ENCODE data around the gene SNX13. TPM values are rescaled to one million over a fixed set of nuclear protein-coding genes. Genes with fewer than 3 reads are reported as not detected.

SNX13 gene
- polyA plus RNA-seq, 4 donors, result 39.2 to 51.3 (median 43.8) TPM

Other genes with a start within 250 kb of the SNX13 start
- under 1 TPM in 1 of 4 donors, not detected in 3; 0.11 TPM for gene PRPS1L1, start 87.4 kb upstream of the SNX13 start, polyA plus RNA-seq (ENCODE audit: insufficient read length in 4 of 4)

Measured in left renal cortex interstitium (tissue), 4 donors.